NCI-H510A (cell line): ENCODE data around the gene LPCAT1.

Experiments
- DNase-seq: peaks from one replicate; lab custom pipeline; 2025; lab: John Stamatoyannopoulos, UW

Gene LPCAT1

GRCh38 chr5:1444361-1445189 lies 79.2 kb downstream of the LPCAT1 start:
- no peak for DNase-seq

GRCh38 chr5:1443991-1444360 lies 79.8 kb downstream of the LPCAT1 start:
- no peak for DNase-seq

- DNase-seq: no peak
These were observed 80.6 kb downstream of the LPCAT1 start for GRCh38 chr5:1443171-1443570.

GRCh38 chr5:1442222-1443145 lies 81.3 kb downstream of the LPCAT1 start:
- no peak for DNase-seq

- DNase-seq: no peak
These were observed 82.4 kb downstream of the LPCAT1 start for GRCh38 chr5:1441166-1441865.

- DNase-seq: no peak
These were observed 83.7 kb downstream of the LPCAT1 start for GRCh38 chr5:1440098-1440493.

- DNase-seq: no peak
These were observed 84.2 kb downstream of the LPCAT1 start for GRCh38 chr5:1439388-1440097.

- no peak for DNase-seq
These were observed 84.9 kb downstream of the LPCAT1 start for GRCh38 chr5:1438871-1439270.

- DNase-seq: no peak
These were observed 85.7 kb downstream of the LPCAT1 start for GRCh38 chr5:1437876-1438559.

- no peak for DNase-seq
These were observed 86.4 kb downstream of the LPCAT1 start for GRCh38 chr5:1437226-1437829.

GRCh38 chr5:1436681-1437080 lies 87.1 kb downstream of the LPCAT1 start:
- no peak for DNase-seq

GRCh38 chr5:1436036-1436435 lies 87.7 kb downstream of the LPCAT1 start:
- no peak for DNase-seq

- DNase-seq: no peak
These were observed 88.4 kb downstream of the LPCAT1 start for GRCh38 chr5:1435369-1435768.

- DNase-seq: no peak
These were observed 91.5 kb downstream of the LPCAT1 start for GRCh38 chr5:1432296-1432695.

- no peak for DNase-seq
These were observed 91.9 kb downstream of the LPCAT1 start for GRCh38 chr5:1431896-1432295.

GRCh38 chr5:1431021-1431811 lies 92.5 kb downstream of the LPCAT1 start:
- DNase-seq: no peak

- no peak for DNase-seq
These were observed 93.5 kb downstream of the LPCAT1 start for GRCh38 chr5:1430121-1430795.

GRCh38 chr5:1429496-1429895 lies 94.3 kb downstream of the LPCAT1 start:
- no peak for DNase-seq

GRCh38 chr5:1429066-1429465 lies 94.7 kb downstream of the LPCAT1 start:
- DNase-seq: no peak
